ENCODE data around the gene ITPR1.

ITPR1 gene

GRCh38 chr3:4756855-4757574 lies 263.9 kb downstream of the ITPR1 start (continued):
- TF ChIP-seq ZNF155 (tag by site-specific recombination; IDR thresholded peaks at IDR 0.05) = no peak
- TF ChIP-seq ZFP37 (tag by site-specific recombination; IDR thresholded peaks at IDR 0.05) = no peak
- no peak for TF ChIP-seq OVOL3 (tag by site-specific recombination; IDR thresholded peaks at IDR 0.05)
- TF ChIP-seq ZNF433 (tag by site-specific recombination; IDR thresholded peaks at IDR 0.05; ENCODE audit: low read depth) = no peak
- TF ChIP-seq ELK4 (IDR thresholded peaks at IDR 0.05; ENCODE audit: borderline replicate concordance, low read depth, low read length) = no peak
- no peak for TF ChIP-seq YY2 (tag by site-specific recombination; IDR thresholded peaks at IDR 0.05)

GRCh38 chr3:4757575-4758248 lies 264.6 kb downstream of the ITPR1 start:
- H3K36me3 ChIP-seq (ENCODE audit: control insufficient read depth in 2 of 2, insufficient read depth in 1 of 2, low read length in 2 of 2) = peaks cover 0 to 4% of the 10 kb centered on the region in 2 experiments; a peak in 1 of 3 replicates
- H3K27ac ChIP-seq (ENCODE audit: extremely low read depth, low read depth, low read length) = no peak overlapping the region
- H3K4me1 ChIP-seq (ENCODE audit: control insufficient read depth, insufficient read depth, low read length) = no peaks in the 10 kb centered on the region
- ChIA-PET POLR2A (no interaction called here), CTCF (interaction anchor here (0.5 kb wide), 1 partner anchor 42 kb away, joined by 3 read pairs; no protein-coding TSS in a partner anchor)
- no peaks in the 10 kb centered on the region for H3K9me3 ChIP-seq (ENCODE audit: control insufficient read depth, insufficient read depth, low read depth, low read length)
- no peak for TF ChIP-seq SP3 (tag by site-specific recombination; IDR thresholded peaks at IDR 0.05)
- TF ChIP-seq ZNF311 (tag by site-specific recombination; IDR thresholded peaks at IDR 0.05; ENCODE audit: borderline replicate concordance) = no peak
- TF ChIP-seq ZNF324 (tag by site-specific recombination; IDR thresholded peaks at IDR 0.05) = no peak
- no peak for TF ChIP-seq ZFP3 (tag by site-specific recombination; IDR thresholded peaks at IDR 0.05; ENCODE audit: low read depth)
- no peak for TF ChIP-seq WT1 (tag by site-specific recombination; IDR thresholded peaks at IDR 0.05)
- TF ChIP-seq ZNF777 (tag by site-specific recombination; IDR thresholded peaks at IDR 0.05; ENCODE audit: borderline replicate concordance) = no peak
- no peak for TF ChIP-seq ZNF174 (tag by site-specific recombination; IDR thresholded peaks at IDR 0.05)
- no peak for TF ChIP-seq SCRT1 (tag by site-specific recombination; IDR thresholded peaks at IDR 0.05; ENCODE audit: borderline replicate concordance)
- no peak for TF ChIP-seq ZEB2 (tag by site-specific recombination; IDR thresholded peaks at IDR 0.05)
- no peak for TF ChIP-seq GLIS1 (tag by site-specific recombination; IDR thresholded peaks at IDR 0.05)
- no peak overlapping the region for H3K4me3 ChIP-seq (ENCODE audit: low read depth, low read length)

- CTCF ChIA-PET = interaction anchor here (0.5 kb wide), 1 partner anchor 42 kb away, joined by 3 read pairs; no protein-coding TSS in a partner anchor
- no peak for TF ChIP-seq AEBP2 (tag by site-specific recombination; IDR thresholded peaks at IDR 0.05; ENCODE audit: borderline replicate concordance)
Measured at GRCh38 chr3:4758249-4758860, 265.2 kb downstream of the ITPR1 start.

More at GRCh38 chr3:4758249-4758860, 265.2 kb downstream of the ITPR1 start:
- H3K36me3 ChIP-seq (ENCODE audit: control insufficient read depth in 2 of 2, insufficient read depth in 1 of 2, low read length in 2 of 2) = peaks cover 0 to 4% of the 10 kb centered on the region in 2 experiments; a peak in 1 of 3 replicates
- H3K9me3 ChIP-seq (ENCODE audit: control insufficient read depth, insufficient read depth, low read depth, low read length) = no peaks in the 10 kb centered on the region
- POLR2A ChIA-PET = no interaction called here
- no peak overlapping the region for H3K4me3 ChIP-seq (ENCODE audit: low read depth, low read length)
- H3K27ac ChIP-seq (ENCODE audit: extremely low read depth, low read depth, low read length) = no peak overlapping the region
- no peaks in the 10 kb centered on the region for H3K4me1 ChIP-seq (ENCODE audit: control insufficient read depth, insufficient read depth, low read length)

All from HEK293 (cell line).